K562 (cell line): Measurements from ENCODE around the gene UQCR11. TPM values are rescaled to one million over a fixed set of nuclear protein-coding genes. Genes with fewer than 3 reads are reported as not detected.

ENCODE experiments used
- CBX2 ChIP-seq: fragments of 200-600 bp; sonication (generic); IDR thresholded peaks from one replicate; pipeline ENCODE4 v1.6.1; 2012; ENCODE audit warnings: mild to moderate bottlenecking, low read length, inconsistent platforms; ENCODE audit not compliant: insufficient read depth, poor library complexity, severe bottlenecking
- MAX ChIP-seq: sonication (generic); formaldehyde crosslinking; IDR thresholded peaks from 2 replicates; pipeline ENCODE4 v1.9.0; 2022; ENCODE audit warnings: mild to moderate bottlenecking, missing genetic modification reagents
- MCM2 ChIP-seq: fragments of 450-650 bp; IDR thresholded peaks from 2 replicates; pipeline ENCODE4 v1.6.1; 2017; ENCODE audit warnings: low read depth, mild to moderate bottlenecking
- MGA ChIP-seq: fragments of 450-650 bp; IDR thresholded peaks from 2 replicates; pipeline ENCODE4 v1.6.1; 2016; ENCODE audit warnings: mild to moderate bottlenecking, moderate library complexity
- TBP ChIP-seq: optimal IDR thresholded peaks from 2 replicates; pipeline ENCODE3; 2011; ENCODE audit warnings: low read depth, low read length, improper control_type of control experiment
- ZNF175 ChIP-seq: fragments of 200-800 bp; sonication (Bioruptor generic); IDR thresholded peaks from 2 replicates; pipeline ENCODE4 v1.6.1; 2016; ENCODE audit warnings: low read depth, mild to moderate bottlenecking, missing genetic modification characterization, missing compliant biosample characterization
- ZNF75A ChIP-seq: fragments of 450-650 bp; formaldehyde crosslinking; IDR thresholded peaks from 2 replicates; pipeline ENCODE4 v1.4.0; 2020; ENCODE audit warnings: mild to moderate bottlenecking
- polyA plus RNA-seq, 8 experiments: library from polyadenylated mRNA; depleted of rRNA in 4 of 8; stranded (reverse) in 5 of 8; unstranded in 3 of 8; fragments of >200 nt; fragmentation: Nextera tagmentation in 2 of 8; fragmentation: Illumina TruSeq in 1 of 8; extraction: Ambion mirVana in 2 of 8; extraction: Trizol in 1 of 8; gene quantifications; 2 replicates each; pipeline versions ENCODE4 v1.2.1 to v1.2.3, GENCODE V29; 2011 to 2014; ENCODE audit warnings: inconsistent platforms in 1 of 8, missing spikeins in 1 of 8
- total RNA-seq, 7 experiments: library from RNA; depleted of rRNA in 6 of 7; stranded (reverse); fragments of >200 nt in 6 of 7; fragmentation: Illumina TruSeq in 2 of 7; extraction: Trizol in 2 of 7; gene quantifications; 2 replicates each; pipeline versions ENCODE4 v1.2.1 to v1.2.3, GENCODE V29; 2011 to 2021; ENCODE audit warnings: low replicate concordance in 1 of 7
- TF ChIP-seq, protein P1 (sequence below): sonication (generic); formaldehyde crosslinking; IDR thresholded peaks from 2 replicates; pipeline ENCODE4 v1.8.0; 2022; ENCODE audit warnings: mild to moderate bottlenecking, missing genetic modification reagents

Gene UQCR11
- total and polyA plus RNA-seq, 9 of the 15 experiments (the other 6 are each of a cell fraction or from before 2014, with no cell fraction given), result 57.6 to 394 (median 259) TPM

DNA sequence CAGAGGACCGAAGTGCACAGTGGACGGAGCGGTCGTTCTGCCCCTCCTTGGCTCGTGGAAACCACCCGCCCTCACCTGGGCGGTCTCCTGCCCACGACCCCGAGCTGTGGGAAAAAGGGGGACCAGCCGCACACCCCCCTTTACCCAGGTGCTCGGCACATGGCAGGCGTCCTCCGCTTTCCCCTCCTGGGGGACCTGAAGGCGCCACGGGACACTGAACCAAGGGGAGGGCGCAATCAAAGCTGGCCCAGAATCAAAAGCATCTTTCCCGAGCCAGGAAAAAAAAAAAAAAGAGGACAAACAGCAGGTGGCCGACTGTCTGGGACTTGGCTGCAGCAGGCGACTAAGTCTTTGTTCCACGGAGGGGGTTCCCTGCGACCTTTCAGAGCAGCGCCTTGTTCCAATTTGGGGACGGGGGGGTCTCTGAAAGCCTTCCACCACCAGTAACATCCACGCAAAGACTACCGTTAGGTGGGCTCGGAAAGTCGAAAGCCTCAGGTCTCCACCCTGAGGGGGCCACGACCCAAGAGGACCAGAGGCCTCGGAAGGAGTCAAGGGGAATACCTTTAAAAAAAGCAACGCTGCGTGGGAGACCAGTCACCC, 13.7 kb downstream of the UQCR11 start (continued):
- TF ChIP-seq MGA, result peak; percentile 42; the same call in 1 of the 2 replicates
- peak; percentile 34; the same call in 1 of the 2 replicates for TF ChIP-seq MAX (CRISPR knock-in tag)
- TF ChIP-seq, protein P1, sequence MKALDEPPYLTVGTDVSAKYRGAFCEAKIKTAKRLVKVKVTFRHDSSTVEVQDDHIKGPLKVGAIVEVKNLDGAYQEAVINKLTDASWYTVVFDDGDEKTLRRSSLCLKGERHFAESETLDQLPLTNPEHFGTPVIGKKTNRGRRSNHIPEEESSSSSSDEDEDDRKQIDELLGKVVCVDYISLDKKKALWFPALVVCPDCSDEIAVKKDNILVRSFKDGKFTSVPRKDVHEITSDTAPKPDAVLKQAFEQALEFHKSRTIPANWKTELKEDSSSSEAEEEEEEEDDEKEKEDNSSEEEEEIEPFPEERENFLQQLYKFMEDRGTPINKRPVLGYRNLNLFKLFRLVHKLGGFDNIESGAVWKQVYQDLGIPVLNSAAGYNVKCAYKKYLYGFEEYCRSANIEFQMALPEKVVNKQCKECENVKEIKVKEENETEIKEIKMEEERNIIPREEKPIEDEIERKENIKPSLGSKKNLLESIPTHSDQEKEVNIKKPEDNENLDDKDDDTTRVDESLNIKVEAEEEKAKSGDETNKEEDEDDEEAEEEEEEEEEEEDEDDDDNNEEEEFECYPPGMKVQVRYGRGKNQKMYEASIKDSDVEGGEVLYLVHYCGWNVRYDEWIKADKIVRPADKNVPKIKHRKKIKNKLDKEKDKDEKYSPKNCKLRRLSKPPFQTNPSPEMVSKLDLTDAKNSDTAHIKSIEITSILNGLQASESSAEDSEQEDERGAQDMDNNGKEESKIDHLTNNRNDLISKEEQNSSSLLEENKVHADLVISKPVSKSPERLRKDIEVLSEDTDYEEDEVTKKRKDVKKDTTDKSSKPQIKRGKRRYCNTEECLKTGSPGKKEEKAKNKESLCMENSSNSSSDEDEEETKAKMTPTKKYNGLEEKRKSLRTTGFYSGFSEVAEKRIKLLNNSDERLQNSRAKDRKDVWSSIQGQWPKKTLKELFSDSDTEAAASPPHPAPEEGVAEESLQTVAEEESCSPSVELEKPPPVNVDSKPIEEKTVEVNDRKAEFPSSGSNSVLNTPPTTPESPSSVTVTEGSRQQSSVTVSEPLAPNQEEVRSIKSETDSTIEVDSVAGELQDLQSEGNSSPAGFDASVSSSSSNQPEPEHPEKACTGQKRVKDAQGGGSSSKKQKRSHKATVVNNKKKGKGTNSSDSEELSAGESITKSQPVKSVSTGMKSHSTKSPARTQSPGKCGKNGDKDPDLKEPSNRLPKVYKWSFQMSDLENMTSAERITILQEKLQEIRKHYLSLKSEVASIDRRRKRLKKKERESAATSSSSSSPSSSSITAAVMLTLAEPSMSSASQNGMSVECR (CRISPR knock-in tag), result 0 out of 2 replicates have a peak, but pooled peaks have one; percentile 36
- no peak for TF ChIP-seq TBP
- TF ChIP-seq MCM2, result no peak
- no peak for TF ChIP-seq CBX2
- TF ChIP-seq ZNF75A (CRISPR knock-in tag), result no peak
- no peak for TF ChIP-seq ZNF175 (CRISPR knock-in tag)
